Measurements from ENCODE around the gene ATR. TPM values are rescaled to one million over a fixed set of nuclear protein-coding genes. Genes with fewer than 3 reads are reported as not detected.

The ATR gene
- total and polyA plus RNA-seq, 2 donors (not counting 1 experiment from before 2014, with no cell fraction given) = 12.5 to 17.0 TPM

- no peak for DNase-seq (ENCODE audit: low read depth in 2 of 2)
- H3K4me3 ChIP-seq (replicated peaks in 1 of 4; ENCODE audit: control extremely low read depth in 1 of 4, insufficient read depth in 1 of 4, low read depth in 3 of 4, low read length in 4 of 4) = no peak overlapping the region
Observed at GRCh38 chr3:142467768-142468167, 110.8 kb downstream of the ATR start.

DNA sequence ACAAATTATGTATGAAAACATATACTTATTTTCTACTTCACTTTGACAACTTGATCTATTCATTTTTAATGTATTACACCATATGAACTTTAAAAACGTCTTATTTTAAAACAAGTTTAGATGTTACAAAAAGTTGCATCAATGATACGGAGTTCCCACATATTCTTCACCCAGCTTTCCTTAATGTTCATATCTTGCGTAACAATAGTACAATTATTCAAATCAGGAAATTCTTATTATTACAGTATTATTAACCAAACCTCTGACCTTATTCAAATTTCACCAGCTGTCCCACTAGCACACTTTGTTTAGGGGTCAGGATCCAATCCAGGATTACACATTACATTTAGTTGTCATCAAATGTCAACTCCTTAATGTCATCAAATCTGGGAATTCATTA lies 117.8 kb downstream of the ATR start:
- DNase-seq (ENCODE audit: low read depth in 2 of 2) = no peak
- H2AFZ ChIP-seq (ENCODE audit: low read length) = no peak overlapping the region
- H3K4me1 ChIP-seq (ENCODE audit: control insufficient read depth, extremely low read depth, insufficient read depth, low read length) = no peaks in the 10 kb centered on the region
- H3K9me3 ChIP-seq (ENCODE audit: control insufficient read depth, insufficient read depth, low read depth, low read length) = no peaks in the 10 kb centered on the region
- no peak overlapping the region for H3K9ac ChIP-seq (ENCODE audit: insufficient read depth, low read length)
- H3K79me2 ChIP-seq (ENCODE audit: control insufficient read depth, insufficient read depth, low read length) = no peaks in the 10 kb centered on the region
- H3K27ac ChIP-seq (ENCODE audit: insufficient read depth, low read length) = no peak overlapping the region
- no peak overlapping the region for H3K4me2 ChIP-seq (ENCODE audit: extremely low read depth, insufficient read depth, low read length)
- no peaks in the 10 kb centered on the region for H3K36me3 ChIP-seq (ENCODE audit: control insufficient read depth, insufficient read depth, low read length)
- no peaks in the 10 kb centered on the region for H3K27me3 ChIP-seq (ENCODE audit: control insufficient read depth, insufficient read depth, low read length)
- TF ChIP-seq EZH2 (IDR thresholded peaks at IDR 0.05; ENCODE audit: low read length, missing control alignments) (no peak), CTCF (conservative IDR thresholded peaks at IDR 0.05 in 1 of 2, IDR thresholded peaks at IDR 0.05 in 1 of 2; ENCODE audit: low read depth in 1 of 2, low read length in 2 of 2) (no peak)
- no peaks in the 10 kb centered on the region for H4K20me1 ChIP-seq (ENCODE audit: control insufficient read depth, extremely low read depth, insufficient read depth, low read length)
- no peak overlapping the region for H3K4me3 ChIP-seq (replicated peaks in 1 of 4; ENCODE audit: control extremely low read depth in 1 of 4, insufficient read depth in 1 of 4, low read depth in 3 of 4, low read length in 4 of 4)

More at GRCh38 chr3:142467768-142468167, 110.8 kb downstream of the ATR start:
- Histone ChIP-seq H3K36me3 (ENCODE audit: control insufficient read depth, insufficient read depth, low read length) (no peaks in the 10 kb centered on the region), H3K27me3 (ENCODE audit: control insufficient read depth, insufficient read depth, low read length) (no peaks in the 10 kb centered on the region), H3K9ac (ENCODE audit: insufficient read depth, low read length) (no peak overlapping the region), H4K20me1 (ENCODE audit: control insufficient read depth, extremely low read depth, insufficient read depth, low read length) (no peaks in the 10 kb centered on the region), H3K27ac (ENCODE audit: insufficient read depth, low read length) (no peak overlapping the region), H3K4me1 (ENCODE audit: control insufficient read depth, extremely low read depth, insufficient read depth, low read length) (no peaks in the 10 kb centered on the region), H3K9me3 (ENCODE audit: control insufficient read depth, insufficient read depth, low read depth, low read length) (no peaks in the 10 kb centered on the region), H3K79me2 (ENCODE audit: control insufficient read depth, insufficient read depth, low read length) (no peaks in the 10 kb centered on the region), H2AFZ (ENCODE audit: low read length) (no peak overlapping the region), H3K4me2 (ENCODE audit: extremely low read depth, insufficient read depth, low read length) (no peak overlapping the region)
- no peak for TF ChIP-seq CTCF (conservative IDR thresholded peaks at IDR 0.05 in 1 of 2, IDR thresholded peaks at IDR 0.05 in 1 of 2; ENCODE audit: low read depth in 1 of 2, low read length in 2 of 2)
- TF ChIP-seq EZH2 (IDR thresholded peaks at IDR 0.05; ENCODE audit: low read length, missing control alignments) = no peak

- TF ChIP-seq CTCF (conservative IDR thresholded peaks at IDR 0.05 in 1 of 2, IDR thresholded peaks at IDR 0.05 in 1 of 2; ENCODE audit: low read depth in 1 of 2, low read length in 2 of 2) (no peak), EZH2 (IDR thresholded peaks at IDR 0.05; ENCODE audit: low read length, missing control alignments) (no peak)
- no peak overlapping the region for H3K4me2 ChIP-seq (ENCODE audit: extremely low read depth, insufficient read depth, low read length)
- H2AFZ ChIP-seq (ENCODE audit: low read length) = no peak overlapping the region
- H3K4me3 ChIP-seq (replicated peaks in 1 of 4; ENCODE audit: control extremely low read depth in 1 of 4, insufficient read depth in 1 of 4, low read depth in 3 of 4, low read length in 4 of 4) = no peak overlapping the region
- no peaks in the 10 kb centered on the region for H3K27me3 ChIP-seq (ENCODE audit: control insufficient read depth, insufficient read depth, low read length)
- peak in 1 of 2 donors; percentile 35 for DNase-seq (ENCODE audit: low read depth in 2 of 2)
- H3K9ac ChIP-seq (ENCODE audit: insufficient read depth, low read length) = no peak overlapping the region
- no peaks in the 10 kb centered on the region for H3K4me1 ChIP-seq (ENCODE audit: control insufficient read depth, extremely low read depth, insufficient read depth, low read length)
- no peaks in the 10 kb centered on the region for H4K20me1 ChIP-seq (ENCODE audit: control insufficient read depth, extremely low read depth, insufficient read depth, low read length)
- H3K9me3 ChIP-seq (ENCODE audit: control insufficient read depth, insufficient read depth, low read depth, low read length) = no peaks in the 10 kb centered on the region
- H3K27ac ChIP-seq (ENCODE audit: insufficient read depth, low read length) = no peak overlapping the region
- H3K79me2 ChIP-seq (ENCODE audit: control insufficient read depth, insufficient read depth, low read length) = no peaks in the 10 kb centered on the region
- H3K36me3 ChIP-seq (ENCODE audit: control insufficient read depth, insufficient read depth, low read length) = no peaks in the 10 kb centered on the region
Observed at GRCh38 chr3:142459929-142460328, 118.6 kb downstream of the ATR start.
